SU-DHL-6 (cell line): Measurements from ENCODE around the gene ANTXR1.

ENCODE experiments used
- H2AFZ ChIP-seq: fragments of 200-600 bp; sonication (generic); 2 replicates; pipeline ENCODE4 v1.6.1; 2014; ENCODE audit warnings: low read depth, mild to moderate bottlenecking, moderate library complexity, mixed read lengths, antibody characterized with exemption, low read length; ENCODE audit not compliant: severe bottlenecking
- H3F3A ChIP-seq: fragments of 200-600 bp; shearing (Covaris generic); 2 replicates; pipeline ENCODE4 v1.6.0; 2016; ENCODE audit warnings: antibody characterized with exemption, mild to moderate bottlenecking; ENCODE audit not compliant: insufficient read depth
- H3K27ac ChIP-seq: fragments of 200-600 bp; sonication (generic); 2 replicates; pipeline ENCODE4 v1.5.1; 2016; ENCODE audit warnings: low read depth, mild to moderate bottlenecking, low read length, moderate library complexity, mixed read lengths
- H3K27me3 ChIP-seq: fragments of 200-600 bp; sonication (generic), shearing (Covaris generic); 2 replicates; pipeline ENCODE4 v1.6.0; 2014; ENCODE audit warnings: mild to moderate bottlenecking, low read length
- H3K36me3 ChIP-seq: fragments of 200-600 bp; sonication (generic); 2 replicates; pipeline ENCODE4 v1.6.1; 2014; ENCODE audit warnings: mild to moderate bottlenecking, low read length, mixed read lengths
- H3K4me2 ChIP-seq: fragments of 300-600, 200-600 bp; shearing (Covaris generic), sonication (generic); 2 replicates; pipeline ENCODE4 v1.6.0; 2014; ENCODE audit warnings: low read length, low read depth, mild to moderate bottlenecking; ENCODE audit not compliant: poor library complexity, severe bottlenecking
- H3K4me3 ChIP-seq: fragments of 200-600 bp; sonication (generic); 2 replicates; pipeline ENCODE4 v1.5.1; 2014; ENCODE audit warnings: antibody characterized with exemption, low read length, mild to moderate bottlenecking, mixed read lengths; ENCODE audit not compliant: insufficient read depth, poor library complexity, severe bottlenecking
- H3K79me2 ChIP-seq: fragments of 200-600 bp; sonication (generic); 2 replicates; pipeline ENCODE4 v1.6.1; 2014; ENCODE audit warnings: mild to moderate bottlenecking, low read length, moderate library complexity; ENCODE audit not compliant: insufficient read depth
- H3K9ac ChIP-seq: fragments of 200-600 bp; sonication (generic); 2 replicates; pipeline ENCODE4 v1.7.0; 2014; ENCODE audit warnings: mild to moderate bottlenecking, low read length
- H3K9me2 ChIP-seq: fragments of 200-600 bp; sonication (generic); replicated peaks from 2 replicates; pipeline ENCODE4 v1.6.1; 2014; ENCODE audit warnings: low read length; ENCODE audit not compliant: insufficient read depth
- H3K9me3 ChIP-seq: fragments of 200-600 bp; sonication (generic); 2 replicates; pipeline ENCODE4 v1.6.1; 2014; ENCODE audit warnings: low read length, mixed read lengths; ENCODE audit not compliant: insufficient read depth
- H4K20me1 ChIP-seq: fragments of 200-600 bp; sonication (generic); 2 replicates; pipeline ENCODE4 v1.6.1; 2014; ENCODE audit warnings: low read depth, mild to moderate bottlenecking, antibody characterized with exemption, low read length, moderate library complexity, mixed read lengths
- EZH2phosphoT487 ChIP-seq: fragments of 200-600 bp; sonication (generic), shearing (Covaris generic); conservative IDR thresholded peaks from 2 replicates; pipeline ENCODE4 v1.6.1; 2018; ENCODE audit warnings: mild to moderate bottlenecking, antibody characterized with exemption, low read length, moderate library complexity, mixed read lengths
- TF ChIP-seq, protein P1 (sequence below): fragments of 200-600 bp; sonication (generic); IDR thresholded peaks from one replicate; pipeline ENCODE4 v1.5.1; 2017; ENCODE audit warnings: antibody characterized with exemption, mild to moderate bottlenecking, low read length, moderate library complexity; ENCODE audit not compliant: insufficient read depth, poor library complexity, severe bottlenecking

The ANTXR1 gene

GRCh38 chr2:69083235-69083748, 70.3 kb downstream of the ANTXR1 start:
- H4K20me1 ChIP-seq, result no peaks in the 10 kb centered on the region
- no peaks in the 10 kb centered on the region for H3K79me2 ChIP-seq
- H3K9ac ChIP-seq, result no peak overlapping the region
- H3K9me2 ChIP-seq, result no peaks in the 10 kb centered on the region
- H3K27me3 ChIP-seq, result no peaks in the 10 kb centered on the region
- no peak overlapping the region for H2AFZ ChIP-seq
- H3K27ac ChIP-seq, result no peak overlapping the region
- H3K36me3 ChIP-seq, result no peaks in the 10 kb centered on the region
- H3K4me3 ChIP-seq, result no peak overlapping the region
- TF ChIP-seq EZH2phosphoT487, result no peak
- TF ChIP-seq, protein P1, sequence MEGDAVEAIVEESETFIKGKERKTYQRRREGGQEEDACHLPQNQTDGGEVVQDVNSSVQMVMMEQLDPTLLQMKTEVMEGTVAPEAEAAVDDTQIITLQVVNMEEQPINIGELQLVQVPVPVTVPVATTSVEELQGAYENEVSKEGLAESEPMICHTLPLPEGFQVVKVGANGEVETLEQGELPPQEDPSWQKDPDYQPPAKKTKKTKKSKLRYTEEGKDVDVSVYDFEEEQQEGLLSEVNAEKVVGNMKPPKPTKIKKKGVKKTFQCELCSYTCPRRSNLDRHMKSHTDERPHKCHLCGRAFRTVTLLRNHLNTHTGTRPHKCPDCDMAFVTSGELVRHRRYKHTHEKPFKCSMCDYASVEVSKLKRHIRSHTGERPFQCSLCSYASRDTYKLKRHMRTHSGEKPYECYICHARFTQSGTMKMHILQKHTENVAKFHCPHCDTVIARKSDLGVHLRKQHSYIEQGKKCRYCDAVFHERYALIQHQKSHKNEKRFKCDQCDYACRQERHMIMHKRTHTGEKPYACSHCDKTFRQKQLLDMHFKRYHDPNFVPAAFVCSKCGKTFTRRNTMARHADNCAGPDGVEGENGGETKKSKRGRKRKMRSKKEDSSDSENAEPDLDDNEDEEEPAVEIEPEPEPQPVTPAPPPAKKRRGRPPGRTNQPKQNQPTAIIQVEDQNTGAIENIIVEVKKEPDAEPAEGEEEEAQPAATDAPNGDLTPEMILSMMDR, result no peak
- no peak overlapping the region for H3K4me2 ChIP-seq
- no peaks in the 10 kb centered on the region for H3K9me3 ChIP-seq
- H3F3A ChIP-seq, result no peaks in the 10 kb centered on the region

- Histone ChIP-seq H3F3A (no peaks in the 10 kb centered on the region), H3K79me2 (no peaks in the 10 kb centered on the region), H3K27me3 (no peaks in the 10 kb centered on the region), H3K4me2 (no peak overlapping the region), H3K4me3 (no peak overlapping the region), H3K9ac (no peak overlapping the region), H3K27ac (no peak overlapping the region), H4K20me1 (no peaks in the 10 kb centered on the region), H2AFZ (no peak overlapping the region), H3K36me3 (no peaks in the 10 kb centered on the region), H3K9me2 (no peaks in the 10 kb centered on the region), H3K9me3 (no peaks in the 10 kb centered on the region)
- TF ChIP-seq, protein P1, result no peak
- TF ChIP-seq EZH2phosphoT487, result no peak
Measured at GRCh38 chr2:69084492-69084891, 71.5 kb downstream of the ANTXR1 start.

DNA sequence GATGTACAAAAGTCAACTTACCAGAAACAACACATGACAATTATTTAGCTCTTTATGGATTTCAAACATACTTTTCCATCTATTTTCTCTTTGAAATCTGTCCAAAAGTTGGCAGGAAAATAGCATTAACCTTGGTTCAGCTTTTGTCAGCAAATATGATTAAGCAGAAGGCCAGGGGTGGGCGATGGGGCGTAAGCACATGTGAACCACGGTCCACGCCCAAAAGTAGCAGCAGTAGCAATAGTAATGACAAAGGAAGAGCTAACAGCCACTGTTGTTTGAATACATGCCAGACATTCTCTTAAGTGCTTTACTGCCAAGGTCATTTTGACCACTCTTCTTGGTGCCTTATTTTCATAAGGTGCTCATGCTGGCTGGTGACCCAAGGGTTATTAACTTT, 73.5 kb downstream of the ANTXR1 start:
- Histone ChIP-seq H2AFZ (no peak overlapping the region), H3K9me3 (no peaks in the 10 kb centered on the region), H4K20me1 (no peaks in the 10 kb centered on the region), H3K4me2 (no peak overlapping the region), H3K36me3 (no peaks in the 10 kb centered on the region), H3K9me2 (no peaks in the 10 kb centered on the region), H3K9ac (no peak overlapping the region), H3K4me3 (no peak overlapping the region), H3K79me2 (no peaks in the 10 kb centered on the region), H3K27ac (no peak overlapping the region), H3F3A (no peaks in the 10 kb centered on the region), H3K27me3 (no peaks in the 10 kb centered on the region)
- TF ChIP-seq, protein P1, result no peak
- no peak for TF ChIP-seq EZH2phosphoT487
